Measurements from ENCODE around the gene HDAC4. TPM values are rescaled to one million over a fixed set of nuclear protein-coding genes. Genes with fewer than 3 reads are reported as not detected.

HDAC4 gene
- total RNA-seq, 2 experiments from 2014 or later = 32.0 to 35.6 TPM

DNA sequence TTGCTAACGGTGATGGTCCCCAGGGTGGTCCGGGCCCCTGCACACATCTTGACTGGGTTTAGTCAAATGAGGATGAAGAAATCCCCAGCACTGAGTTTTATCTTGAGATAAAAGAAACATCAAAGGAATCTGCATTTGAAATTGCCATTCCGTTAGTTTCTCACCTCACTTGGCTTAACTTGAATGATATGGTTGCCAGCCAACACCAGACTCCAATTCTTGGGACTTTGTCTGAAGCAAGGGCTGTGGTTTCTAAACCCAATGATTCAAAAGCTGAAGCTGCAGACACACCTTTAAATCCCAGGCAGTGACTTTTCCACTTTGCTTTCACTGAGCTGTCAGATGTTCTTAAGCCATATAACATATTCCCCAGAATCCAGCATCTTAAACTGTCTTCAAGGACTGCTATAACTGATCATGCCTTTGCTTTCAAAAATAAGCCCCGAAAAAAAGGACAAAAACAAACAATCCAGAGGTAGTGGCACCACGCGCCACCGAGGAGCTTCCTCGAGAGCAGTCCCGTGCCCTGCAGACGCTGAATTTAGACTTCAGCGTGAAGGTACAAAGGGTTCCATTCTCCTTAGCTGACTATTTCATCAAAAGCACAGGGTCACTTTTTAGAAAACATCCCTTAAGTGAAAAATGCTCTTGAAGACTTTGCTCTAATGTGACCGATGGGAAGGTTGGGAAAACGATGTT is 189.3 kb downstream of the HDAC4 start:
- Mint-ChIP-seq H3K4me3 (no peak overlapping the region), H3K27me3 (ENCODE audit: low read depth) (no peaks in the 10 kb centered on the region), H3K4me1 (ENCODE audit: low read depth) (peaks cover 43% of the 10 kb centered on the region), H3K27ac (no peak overlapping the region), H3K36me3 (ENCODE audit: low read depth) (no peaks in the 10 kb centered on the region), H3K9me3 (no peaks in the 10 kb centered on the region)
- peak; percentile 26 for DNase-seq
- intact Hi-C loops (cut with micrococcal nuclease) = loop anchor here (5.0 kb wide), 1 partner anchor 49 kb away; no protein-coding TSS in a partner anchor
- CTCF ChIA-PET = interaction anchor here (1.6 kb wide), 1 partner anchor 72 kb away, joined by 3 read pairs; no protein-coding TSS in a partner anchor

- Mint-ChIP-seq H3K4me3 (no peak overlapping the region), H3K4me1 (ENCODE audit: low read depth) (peaks cover 47% of the 10 kb centered on the region)
Measured at GRCh38 chr2:239209783-239210182, 191.0 kb downstream of the HDAC4 start.

GRCh38 chr2:239208465-239209180 is 192.2 kb downstream of the HDAC4 start:
- Mint-ChIP-seq H3K27ac (no peak overlapping the region), H3K4me1 (ENCODE audit: low read depth) (peaks cover 40% of the 10 kb centered on the region), H3K4me3 (no peak overlapping the region), H3K9me3 (no peaks in the 10 kb centered on the region), H3K27me3 (ENCODE audit: low read depth) (no peaks in the 10 kb centered on the region), H3K36me3 (ENCODE audit: low read depth) (no peaks in the 10 kb centered on the region)
- CTCF ChIA-PET = interaction anchor here (1.4 kb wide), 1 partner anchor 57 kb away, joined by 3 read pairs; no protein-coding TSS in a partner anchor
- no peak for DNase-seq
- intact Hi-C loops (cut with micrococcal nuclease) = no loop called here

More at GRCh38 chr2:239209783-239210182, 191.0 kb downstream of the HDAC4 start:
- Mint-ChIP-seq H3K27me3 (ENCODE audit: low read depth) (no peaks in the 10 kb centered on the region), H3K36me3 (ENCODE audit: low read depth) (no peaks in the 10 kb centered on the region), H3K9me3 (no peaks in the 10 kb centered on the region), H3K27ac (no peak overlapping the region)
- DNase-seq = no peak
- CTCF ChIA-PET = no interaction called here
- intact Hi-C loops (cut with micrococcal nuclease) = loop anchor here (5.0 kb wide), 1 partner anchor 47 kb away; no protein-coding TSS in a partner anchor

- H3K36me3 Mint-ChIP-seq (ENCODE audit: low read depth) = no peaks in the 10 kb centered on the region
- no peak for DNase-seq
- H3K9me3 Mint-ChIP-seq = no peaks in the 10 kb centered on the region
- intact Hi-C loops (cut with micrococcal nuclease) = no loop called here
- H3K4me3 Mint-ChIP-seq = no peak overlapping the region
- peaks cover 37% of the 10 kb centered on the region for H3K4me1 Mint-ChIP-seq (ENCODE audit: low read depth)
- H3K27me3 Mint-ChIP-seq (ENCODE audit: low read depth) = no peaks in the 10 kb centered on the region
- CTCF ChIA-PET = no interaction called here
- H3K27ac Mint-ChIP-seq = no peak overlapping the region
Measured at GRCh38 chr2:239206851-239207250, 194.0 kb downstream of the HDAC4 start.

- Mint-ChIP-seq H3K27ac (no peak overlapping the region), H3K9me3 (no peaks in the 10 kb centered on the region), H3K27me3 (ENCODE audit: low read depth) (no peaks in the 10 kb centered on the region), H3K4me1 (ENCODE audit: low read depth) (peaks cover 36% of the 10 kb centered on the region), H3K4me3 (no peak overlapping the region), H3K36me3 (ENCODE audit: low read depth) (no peaks in the 10 kb centered on the region)
- CTCF ChIA-PET = no interaction called here
- intact Hi-C loops (cut with micrococcal nuclease) = no loop called here
- no peak for DNase-seq
Measured at GRCh38 chr2:239206042-239206441, 194.8 kb downstream of the HDAC4 start.

- Mint-ChIP-seq H3K4me1 (ENCODE audit: low read depth) (peaks cover 38% of the 10 kb centered on the region), H3K9me3 (no peaks in the 10 kb centered on the region), H3K36me3 (ENCODE audit: low read depth) (no peaks in the 10 kb centered on the region), H3K27me3 (ENCODE audit: low read depth) (no peaks in the 10 kb centered on the region), H3K27ac (no peak overlapping the region), H3K4me3 (no peak overlapping the region)
- CTCF ChIA-PET = interaction anchor here (1.2 kb wide), 1 partner anchor 9 kb away, joined by 3 read pairs; no protein-coding TSS in a partner anchor
- intact Hi-C loops (cut with micrococcal nuclease) = no loop called here
- no peak for DNase-seq
Measured at GRCh38 chr2:239204876-239205468, 195.8 kb downstream of the HDAC4 start.

- no peak overlapping the region for H3K27ac Mint-ChIP-seq
- intact Hi-C loops (cut with micrococcal nuclease) = no loop called here
- no peak overlapping the region for H3K4me3 Mint-ChIP-seq
- no peaks in the 10 kb centered on the region for H3K9me3 Mint-ChIP-seq
- no peaks in the 10 kb centered on the region for H3K36me3 Mint-ChIP-seq (ENCODE audit: low read depth)
- CTCF ChIA-PET = interaction anchor here (1.2 kb wide), 1 partner anchor 10 kb away, joined by 3 read pairs; no protein-coding TSS in a partner anchor
- no peaks in the 10 kb centered on the region for H3K27me3 Mint-ChIP-seq (ENCODE audit: low read depth)
- DNase-seq = no peak
- peaks cover 38% of the 10 kb centered on the region for H3K4me1 Mint-ChIP-seq (ENCODE audit: low read depth)
Measured at GRCh38 chr2:239204136-239204875, 196.5 kb downstream of the HDAC4 start.

GRCh38 chr2:239203443-239204135 is 197.2 kb downstream of the HDAC4 start:
- no peak overlapping the region for H3K27ac Mint-ChIP-seq
- CTCF ChIA-PET = no interaction called here
- H3K4me1 Mint-ChIP-seq (ENCODE audit: low read depth) = peaks cover 38% of the 10 kb centered on the region
- DNase-seq = no peak
- no peaks in the 10 kb centered on the region for H3K27me3 Mint-ChIP-seq (ENCODE audit: low read depth)
- H3K4me3 Mint-ChIP-seq = no peak overlapping the region
- intact Hi-C loops (cut with micrococcal nuclease) = no loop called here
- peaks cover 2% of the 10 kb centered on the region for H3K36me3 Mint-ChIP-seq (ENCODE audit: low read depth)
- no peaks in the 10 kb centered on the region for H3K9me3 Mint-ChIP-seq

GRCh38 chr2:239202836-239203235 is 198.0 kb downstream of the HDAC4 start:
- H3K9me3 Mint-ChIP-seq = no peaks in the 10 kb centered on the region
- intact Hi-C loops (cut with micrococcal nuclease) = no loop called here
- CTCF ChIA-PET = no interaction called here
- H3K4me1 Mint-ChIP-seq (ENCODE audit: low read depth) = peaks cover 38% of the 10 kb centered on the region
- DNase-seq = no peak
- peaks cover 4% of the 10 kb centered on the region for H3K36me3 Mint-ChIP-seq (ENCODE audit: low read depth)
- no peak overlapping the region for H3K27ac Mint-ChIP-seq
- H3K4me3 Mint-ChIP-seq = no peak overlapping the region
- H3K27me3 Mint-ChIP-seq (ENCODE audit: low read depth) = no peaks in the 10 kb centered on the region

DNA sequence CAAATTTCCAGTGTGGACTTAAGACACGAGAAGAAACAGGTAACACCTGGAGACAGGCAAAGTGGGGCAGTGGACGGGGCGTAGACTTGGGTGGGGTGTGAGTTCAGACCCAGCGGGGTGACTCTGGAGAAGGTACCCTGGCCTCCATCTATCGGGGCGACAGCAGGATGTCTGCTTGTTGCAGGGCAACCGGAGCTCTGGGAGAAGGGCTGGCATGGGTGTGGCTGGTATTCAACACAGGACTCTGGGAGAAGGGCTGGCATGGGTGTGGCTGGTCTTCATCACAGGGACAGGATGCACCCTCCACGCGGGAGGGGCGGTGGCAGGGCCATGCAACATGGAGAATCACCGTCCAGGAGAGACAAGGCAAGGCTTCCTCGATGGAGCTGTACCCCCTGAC is 198.5 kb downstream of the HDAC4 start:
- DNase-seq = no peak
- Mint-ChIP-seq H3K4me1 (ENCODE audit: low read depth) (peaks cover 40% of the 10 kb centered on the region), H3K27ac (no peak overlapping the region), H3K4me3 (no peak overlapping the region), H3K36me3 (ENCODE audit: low read depth) (peaks cover 7% of the 10 kb centered on the region), H3K9me3 (no peaks in the 10 kb centered on the region), H3K27me3 (ENCODE audit: low read depth) (no peaks in the 10 kb centered on the region)
- CTCF ChIA-PET = no interaction called here
- intact Hi-C loops (cut with micrococcal nuclease) = no loop called here

- no peaks in the 10 kb centered on the region for H3K9me3 Mint-ChIP-seq
- peaks cover 8% of the 10 kb centered on the region for H3K36me3 Mint-ChIP-seq (ENCODE audit: low read depth)
- no peak for DNase-seq
- H3K27me3 Mint-ChIP-seq (ENCODE audit: low read depth) = no peaks in the 10 kb centered on the region
- intact Hi-C loops (cut with micrococcal nuclease) = no loop called here
- no peak overlapping the region for H3K4me3 Mint-ChIP-seq
- peaks cover 40% of the 10 kb centered on the region for H3K4me1 Mint-ChIP-seq (ENCODE audit: low read depth)
- no peak overlapping the region for H3K27ac Mint-ChIP-seq
- CTCF ChIA-PET = no interaction called here
Measured at GRCh38 chr2:239201884-239202283, 198.9 kb downstream of the HDAC4 start.

DNA sequence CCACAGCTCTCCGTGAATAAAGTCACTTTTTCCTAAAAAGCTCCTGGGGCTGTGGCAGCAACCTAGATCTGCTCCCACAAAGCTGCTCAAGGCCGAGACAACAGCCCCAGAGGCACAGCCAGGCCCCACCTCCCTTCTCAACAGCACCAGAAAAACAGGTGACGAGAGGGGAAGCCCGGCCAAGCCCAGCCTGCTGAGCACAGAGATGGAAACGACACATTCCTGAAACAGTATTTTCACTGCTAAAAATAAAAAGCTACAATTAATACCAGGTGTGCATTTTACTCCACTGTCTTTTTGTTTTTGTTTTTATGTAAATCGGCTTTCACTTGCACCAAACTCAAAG is 199.3 kb downstream of the HDAC4 start:
- intact Hi-C loops (cut with micrococcal nuclease) = no loop called here
- CTCF ChIA-PET = interaction anchor here (0.6 kb wide), 1 partner anchor 25 kb away, joined by 4 read pairs; no protein-coding TSS in a partner anchor
- Mint-ChIP-seq H3K4me3 (no peak overlapping the region), H3K36me3 (ENCODE audit: low read depth) (peaks cover 8% of the 10 kb centered on the region), H3K4me1 (ENCODE audit: low read depth) (peaks cover 39% of the 10 kb centered on the region), H3K27ac (no peak overlapping the region), H3K9me3 (no peaks in the 10 kb centered on the region), H3K27me3 (ENCODE audit: low read depth) (no peaks in the 10 kb centered on the region)
- peak; percentile 22 for DNase-seq
